Uterus (tissue), 4 donors: ENCODE measurements around the gene CHPT1. TPM values are rescaled to one million over a fixed set of nuclear protein-coding genes. Genes with fewer than 3 reads are reported as not detected.

ENCODE experiments used
- DNase-seq, 2 donors: peaks; one replicate each; pipeline ENCODE4 v3.0.0-alpha.2; 2019 to 2020
- H3K27ac ChIP-seq, 2 donors: fragments of 200-600 bp; sonication (generic); 1 replicate in 1 of 2; 2 replicates in 1 of 2; pipeline ENCODE4 v1.5.1; 2016 to 2018
- H3K27me3 ChIP-seq, 2 donors: fragments of 200-600 bp; sonication (generic); one replicate each; pipeline ENCODE4 v1.5.1; 2018 to 2019; ENCODE audit warnings: control low read depth in 1 of 2
- H3K36me3 ChIP-seq, 2 donors: fragments of 200-600 bp; sonication (generic); one replicate each; pipeline ENCODE4 v1.5.1; 2019; ENCODE audit warnings: control low read depth in 1 of 2
- H3K4me1 ChIP-seq, 2 donors: fragments of 200-600 bp; sonication (generic); one replicate each; pipeline ENCODE4 v1.5.1; 2018 to 2019; ENCODE audit warnings: control low read depth in 1 of 2
- H3K4me3 ChIP-seq, 2 donors: fragments of 200-600 bp; sonication (generic); 1 replicate in 1 of 2; 2 replicates in 1 of 2; pipeline ENCODE4 v1.5.1; 2018 to 2019; ENCODE audit warnings: mild to moderate bottlenecking in 1 of 2
- H3K9me3 ChIP-seq, 2 donors: fragments of 200-600 bp; sonication (generic); one replicate each; pipeline ENCODE4 v1.5.1; 2019; ENCODE audit warnings: control low read depth in 1 of 2
- POLR2A ChIP-seq, 2 donors: fragments of 450-650 bp; IDR thresholded peaks; one replicate each; pipeline ENCODE4 v1.6.1; 2016; ENCODE audit warnings: antibody characterized with exemption in 2 of 2, mild to moderate bottlenecking in 1 of 2, moderate library complexity in 1 of 2
- intact Hi-C: fragments of 100-400 bp; cut with DNase I; formaldehyde crosslinking; loops from one replicate; pipeline ENCODE4 v1.15.1; 2023; ENCODE audit warnings: low total_unique reads
- total RNA-seq, 4 donors: library from RNA; depleted of rRNA in 3 of 4; stranded (reverse); fragments of >200 nt in 3 of 4; gene quantifications; one replicate each; pipeline versions ENCODE4 v1.1.0 to v1.2.4, GENCODE V29; 2014 to 2023
- TF ChIP-seq, protein P1 (sequence below), 4 experiments: fragments of 200-600 bp in 2 of 4; fragments of 450-650 bp in 2 of 4; sonication (generic) in 2 of 4; IDR thresholded peaks; one replicate each; pipeline ENCODE4 v1.5.1; 2016 to 2019; ENCODE audit warnings: antibody characterized with exemption in 4 of 4, mild to moderate bottlenecking in 2 of 4, moderate library complexity in 1 of 4
- donor health status: DM: yes; HTN: yes; CAD: no.

The CHPT1 gene
- total RNA-seq, 4 donors from 2014 or later = 22.5 to 105 (median 51.1) TPM

DNA sequence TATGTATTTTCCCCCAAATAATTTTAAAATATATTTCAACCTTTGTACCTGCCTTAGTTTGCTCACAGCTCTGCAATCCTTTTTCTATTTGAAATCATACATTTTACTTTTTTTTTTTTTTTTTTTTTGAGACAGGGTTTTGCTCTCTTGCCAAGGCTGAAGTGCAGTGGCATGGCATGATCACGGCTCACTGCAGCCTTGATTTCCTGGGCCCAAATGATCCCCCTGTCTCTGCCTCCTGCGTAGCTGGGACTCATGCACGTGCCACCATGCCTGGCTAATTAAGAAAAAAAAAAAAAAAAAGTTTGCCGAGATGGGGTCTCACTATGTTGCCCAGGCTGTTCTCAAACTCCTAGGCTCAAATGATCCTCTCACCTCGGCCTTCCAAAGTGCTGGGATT lies 43.1 kb downstream of the CHPT1 start:
- Histone ChIP-seq H3K27me3 (no peaks in the 10 kb centered on the region), H3K36me3 (no peaks in the 10 kb centered on the region), H3K9me3 (no peaks in the 10 kb centered on the region), H3K4me1 (no peaks in the 10 kb centered on the region), H3K4me3 (no peak overlapping the region), H3K27ac (no peak overlapping the region)
- intact Hi-C loops = no loop called here
- no peak for DNase-seq
- TF ChIP-seq, protein P1, sequence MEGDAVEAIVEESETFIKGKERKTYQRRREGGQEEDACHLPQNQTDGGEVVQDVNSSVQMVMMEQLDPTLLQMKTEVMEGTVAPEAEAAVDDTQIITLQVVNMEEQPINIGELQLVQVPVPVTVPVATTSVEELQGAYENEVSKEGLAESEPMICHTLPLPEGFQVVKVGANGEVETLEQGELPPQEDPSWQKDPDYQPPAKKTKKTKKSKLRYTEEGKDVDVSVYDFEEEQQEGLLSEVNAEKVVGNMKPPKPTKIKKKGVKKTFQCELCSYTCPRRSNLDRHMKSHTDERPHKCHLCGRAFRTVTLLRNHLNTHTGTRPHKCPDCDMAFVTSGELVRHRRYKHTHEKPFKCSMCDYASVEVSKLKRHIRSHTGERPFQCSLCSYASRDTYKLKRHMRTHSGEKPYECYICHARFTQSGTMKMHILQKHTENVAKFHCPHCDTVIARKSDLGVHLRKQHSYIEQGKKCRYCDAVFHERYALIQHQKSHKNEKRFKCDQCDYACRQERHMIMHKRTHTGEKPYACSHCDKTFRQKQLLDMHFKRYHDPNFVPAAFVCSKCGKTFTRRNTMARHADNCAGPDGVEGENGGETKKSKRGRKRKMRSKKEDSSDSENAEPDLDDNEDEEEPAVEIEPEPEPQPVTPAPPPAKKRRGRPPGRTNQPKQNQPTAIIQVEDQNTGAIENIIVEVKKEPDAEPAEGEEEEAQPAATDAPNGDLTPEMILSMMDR (IDR thresholded peaks at IDR 0.05) = no peak
- TF ChIP-seq POLR2A (IDR thresholded peaks at IDR 0.05) = no peak

- H3K27me3 ChIP-seq = no peaks in the 10 kb centered on the region
- no peak for DNase-seq
- intact Hi-C loops = no loop called here
- H3K4me1 ChIP-seq = no peaks in the 10 kb centered on the region
- H3K4me3 ChIP-seq = no peak overlapping the region
- no peak for TF ChIP-seq POLR2A (IDR thresholded peaks at IDR 0.05)
- TF ChIP-seq, protein P1 (IDR thresholded peaks at IDR 0.05) = no peak
- H3K36me3 ChIP-seq = no peaks in the 10 kb centered on the region
- no peak overlapping the region for H3K27ac ChIP-seq
- H3K9me3 ChIP-seq = no peaks in the 10 kb centered on the region
Observed at GRCh38 chr12:101740980-101741379, 43.5 kb downstream of the CHPT1 start.

- no peaks in the 10 kb centered on the region for H3K4me1 ChIP-seq
- H3K27me3 ChIP-seq = no peaks in the 10 kb centered on the region
- intact Hi-C loops = no loop called here
- TF ChIP-seq, protein P1 (IDR thresholded peaks at IDR 0.05) = no peak
- no peak for TF ChIP-seq POLR2A (IDR thresholded peaks at IDR 0.05)
- no peak for DNase-seq
- H3K27ac ChIP-seq = no peak overlapping the region
- H3K36me3 ChIP-seq = no peaks in the 10 kb centered on the region
- no peaks in the 10 kb centered on the region for H3K9me3 ChIP-seq
- H3K4me3 ChIP-seq = no peak overlapping the region
Observed at GRCh38 chr12:101743242-101743641, 45.8 kb downstream of the CHPT1 start.

DNA sequence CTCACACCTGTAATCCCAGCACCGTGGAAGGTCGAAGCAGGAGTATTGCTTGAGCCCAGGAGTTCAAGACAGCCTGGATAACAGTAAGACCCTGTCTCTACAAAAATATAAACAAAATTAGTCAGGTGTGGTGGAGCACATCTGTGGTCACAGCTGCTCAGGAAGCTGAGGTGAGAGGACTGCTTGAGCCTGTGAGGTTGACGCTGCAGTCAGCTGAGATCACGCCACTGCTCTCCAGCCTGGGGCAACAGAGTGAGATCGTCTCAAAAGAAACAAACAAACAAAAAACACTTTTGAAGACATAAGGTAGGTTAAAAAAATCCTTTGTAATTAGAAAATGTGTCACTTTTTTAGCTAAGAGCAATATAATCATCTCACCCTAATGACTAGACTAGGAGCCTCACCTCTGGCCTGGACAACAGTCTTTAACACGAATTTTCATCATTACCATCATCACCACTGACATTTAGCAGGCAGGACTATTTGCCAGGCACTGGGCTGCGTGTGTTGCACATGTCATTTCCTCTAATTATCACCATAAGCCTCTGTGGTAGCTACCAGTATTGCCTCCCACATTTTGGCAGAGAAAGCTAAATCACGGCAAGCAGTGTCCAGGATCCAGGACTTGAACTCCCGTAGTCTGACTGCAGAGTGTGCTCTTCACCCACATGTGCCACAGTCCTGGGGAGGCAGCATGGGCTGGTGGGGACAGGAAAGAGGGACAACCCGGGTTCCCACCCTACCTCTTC lies 46.5 kb downstream of the CHPT1 start:
- H3K36me3 ChIP-seq = no peaks in the 10 kb centered on the region
- no peak for DNase-seq
- H3K9me3 ChIP-seq = no peaks in the 10 kb centered on the region
- intact Hi-C loops = no loop called here
- no peak overlapping the region for H3K4me3 ChIP-seq
- H3K27ac ChIP-seq = no peak overlapping the region
- no peak for TF ChIP-seq POLR2A (IDR thresholded peaks at IDR 0.05)
- TF ChIP-seq, protein P1 (IDR thresholded peaks at IDR 0.05) = no peak
- no peaks in the 10 kb centered on the region for H3K27me3 ChIP-seq
- H3K4me1 ChIP-seq = no peaks in the 10 kb centered on the region

DNA sequence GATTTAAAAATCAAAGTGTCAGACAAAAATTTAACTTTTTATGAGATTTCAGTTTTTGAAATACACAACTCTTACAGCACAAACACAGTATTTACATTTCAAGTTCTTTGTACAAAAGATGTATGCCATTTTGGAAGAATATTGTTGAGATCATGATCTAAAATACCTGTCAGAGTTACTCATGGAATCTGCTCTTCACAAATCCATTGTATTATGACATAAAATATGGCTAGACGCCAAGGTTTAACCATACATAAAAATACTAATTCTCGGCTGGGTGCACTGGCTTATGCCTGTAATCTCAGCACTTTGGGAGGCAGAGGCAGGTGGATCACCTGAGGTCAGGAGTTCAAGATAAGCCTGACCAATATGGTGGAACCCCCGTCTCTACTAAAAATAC lies 48.0 kb downstream of the CHPT1 start:
- no peaks in the 10 kb centered on the region for H3K4me1 ChIP-seq
- no peak overlapping the region for H3K4me3 ChIP-seq
- H3K9me3 ChIP-seq = no peaks in the 10 kb centered on the region
- no peak for TF ChIP-seq POLR2A (IDR thresholded peaks at IDR 0.05)
- TF ChIP-seq, protein P1 (IDR thresholded peaks at IDR 0.05) = no peak
- no peaks in the 10 kb centered on the region for H3K27me3 ChIP-seq
- no peaks in the 10 kb centered on the region for H3K36me3 ChIP-seq
- no peak for DNase-seq
- H3K27ac ChIP-seq = no peak overlapping the region
- intact Hi-C loops = no loop called here
